NCI-H2227 (cell line): Measurements from ENCODE around the gene EPN2.
A peak's percentile ranks its signal among the peaks of the same experiment; 100 is the strongest.

Experiments
- DNase-seq: peaks from one replicate; lab custom pipeline; 2025; ENCODE audit not compliant: unreplicated experiment; lab: John Stamatoyannopoulos, UW

The EPN2 gene

DNA sequence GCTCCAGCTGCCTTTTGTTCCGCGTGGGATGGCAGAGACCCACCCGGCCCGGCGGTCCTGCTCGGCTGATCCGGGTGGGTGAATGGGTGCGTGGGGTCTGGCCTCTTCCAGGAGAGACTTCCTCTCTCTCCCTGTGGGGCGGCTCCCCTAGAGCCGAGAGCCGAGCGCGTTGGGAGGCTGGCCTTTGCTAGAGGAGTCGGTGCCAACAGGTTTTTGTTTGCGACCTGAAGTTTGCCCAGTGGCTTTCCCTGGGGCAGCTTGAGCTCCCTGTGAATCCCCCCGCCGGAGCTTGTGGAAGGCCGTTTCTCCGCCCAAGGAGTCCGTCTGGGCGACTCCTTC, 970 bp downstream of the EPN2 start:
- peak; percentile 14 for DNase-seq

DNA sequence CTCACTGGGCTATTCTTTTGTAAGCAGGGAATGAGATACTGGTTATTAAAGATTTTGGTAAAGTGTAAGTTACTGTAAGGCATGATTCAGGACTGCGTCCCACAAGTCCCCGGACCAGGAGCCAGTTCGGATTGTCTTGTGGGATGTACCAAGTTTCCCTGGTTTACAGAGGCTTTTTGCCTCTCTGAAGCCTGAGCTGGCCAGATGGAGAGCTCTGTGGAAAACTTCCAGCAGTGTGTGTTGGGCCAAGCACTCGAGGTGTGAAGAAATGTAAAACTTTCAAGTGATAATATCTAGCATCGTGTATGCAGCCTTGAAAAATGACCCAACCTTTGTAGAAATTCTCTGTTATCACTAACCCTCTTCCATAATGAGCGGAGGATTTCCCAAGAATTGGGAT, 2.4 kb downstream of the EPN2 start:
- DNase-seq = no peak

DNA sequence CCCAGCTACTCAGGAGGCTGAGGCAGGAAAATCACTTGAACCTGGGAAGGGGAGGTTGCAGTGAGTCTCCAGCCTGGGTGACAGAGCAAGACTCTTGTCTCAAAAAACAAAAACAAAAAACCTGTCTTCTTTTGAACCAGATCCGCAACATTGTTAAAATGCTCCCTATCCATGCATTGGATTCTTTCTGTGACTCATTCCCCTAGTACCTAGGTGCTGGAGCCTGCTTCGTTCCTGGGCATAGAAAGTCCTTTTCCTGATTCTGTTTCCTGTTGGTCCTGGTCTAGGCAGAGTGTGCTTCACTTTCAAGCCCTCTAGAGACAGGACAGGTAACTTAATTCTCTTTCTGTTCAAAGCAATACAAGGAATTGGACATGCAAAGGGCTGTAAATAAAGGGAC, 5.2 kb downstream of the EPN2 start:
- no peak for DNase-seq

DNA sequence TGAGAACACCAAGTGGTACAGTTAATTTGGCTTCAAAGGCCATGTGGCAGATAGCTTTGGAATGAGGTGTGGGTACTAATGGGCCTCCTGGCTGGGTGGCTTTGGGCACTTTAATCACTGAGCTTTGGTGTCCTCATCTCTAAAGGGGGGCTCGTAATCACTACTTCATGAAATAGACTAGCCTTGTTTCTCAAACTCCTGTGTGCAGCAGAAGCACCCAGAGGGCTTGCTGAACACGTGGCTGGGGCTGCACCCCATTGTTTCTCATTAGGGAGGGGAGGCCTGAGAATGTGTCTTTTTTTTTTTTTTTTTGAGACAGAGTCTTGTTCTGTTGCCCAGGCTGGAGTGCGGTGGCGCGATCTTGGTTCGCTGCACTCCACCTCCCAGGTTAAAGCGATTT, 5.8 kb downstream of the EPN2 start:
- DNase-seq = no peak

DNA sequence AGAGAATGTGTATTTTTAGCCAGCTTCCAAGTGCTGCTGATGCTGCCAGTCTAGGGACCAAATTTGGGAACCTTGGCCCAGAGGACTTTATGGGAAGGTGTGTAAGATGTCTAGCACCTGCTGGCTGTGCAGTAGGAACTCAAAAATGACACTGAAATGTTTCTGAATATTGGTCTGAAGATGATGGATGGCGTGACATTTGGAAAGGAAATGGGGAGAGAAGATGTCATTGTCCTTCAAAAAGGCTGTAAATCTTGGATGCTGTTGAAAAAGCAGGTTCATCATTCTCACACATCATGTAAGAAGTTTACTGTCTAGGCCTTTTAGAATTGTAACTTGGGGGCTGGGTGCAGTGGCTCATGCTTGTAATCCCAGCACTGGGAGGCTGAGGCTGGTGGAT, 6.7 kb downstream of the EPN2 start:
- DNase-seq = no peak

DNA sequence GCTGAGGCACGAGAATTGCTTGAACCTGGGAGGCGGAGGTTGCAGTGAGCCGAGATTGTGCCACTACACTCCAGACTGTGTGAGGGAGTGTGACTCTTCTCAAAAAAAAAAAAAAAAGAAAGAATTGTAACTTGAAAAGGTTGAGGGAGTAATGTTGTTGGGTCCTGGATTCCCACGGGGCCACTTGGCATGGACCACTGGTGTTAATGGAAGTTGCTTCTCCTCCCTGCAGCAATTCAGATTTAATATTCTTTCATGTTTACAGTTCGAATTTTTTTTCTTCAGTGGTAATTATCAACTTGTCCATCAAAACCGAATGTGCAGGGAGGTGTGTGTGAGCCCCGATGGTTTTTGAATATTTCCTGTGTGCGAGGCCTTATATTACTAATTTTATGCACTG, 7.2 kb downstream of the EPN2 start:
- no peak for DNase-seq

DNA sequence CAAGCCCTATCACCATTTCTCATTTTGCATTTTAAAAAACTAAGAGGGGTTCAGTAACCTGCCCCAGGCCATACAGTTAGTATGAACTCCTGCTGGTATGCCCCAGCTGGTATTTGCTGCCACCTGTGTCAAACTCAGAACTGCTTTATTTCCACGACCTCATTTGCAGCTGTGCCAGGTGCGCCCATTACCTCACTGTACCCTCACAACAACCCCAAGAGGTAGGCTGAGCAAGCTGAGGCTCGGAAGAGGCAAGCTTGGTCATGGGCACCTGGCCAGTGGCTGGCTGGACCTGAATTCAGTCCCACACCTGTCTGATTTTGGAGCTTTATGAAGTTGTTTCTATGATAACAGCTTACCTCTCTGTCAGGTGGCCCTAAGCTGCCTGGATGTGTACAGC, 7.6 kb downstream of the EPN2 start:
- no peak for DNase-seq

DNA sequence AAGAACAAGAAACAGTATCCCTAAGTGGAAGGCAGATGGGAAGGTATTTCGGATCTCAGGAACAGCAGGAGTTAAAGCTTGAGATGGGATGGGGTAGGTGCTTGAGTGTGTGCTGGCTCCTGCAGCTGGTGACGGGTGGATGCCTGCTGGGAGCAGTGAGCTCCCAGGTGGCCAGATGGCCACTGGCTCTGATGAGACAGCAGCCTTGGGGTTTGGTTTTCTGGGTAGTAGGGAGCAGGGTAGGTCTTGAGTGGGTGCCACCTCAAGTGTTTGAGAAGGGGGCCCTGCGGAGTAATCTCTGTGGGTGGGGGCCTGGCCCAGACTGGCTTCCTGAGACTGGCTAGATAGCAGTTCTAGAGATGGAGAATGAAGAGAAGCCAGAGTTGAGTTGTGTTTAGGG, 10.3 kb downstream of the EPN2 start:
- DNase-seq = no peak

DNA sequence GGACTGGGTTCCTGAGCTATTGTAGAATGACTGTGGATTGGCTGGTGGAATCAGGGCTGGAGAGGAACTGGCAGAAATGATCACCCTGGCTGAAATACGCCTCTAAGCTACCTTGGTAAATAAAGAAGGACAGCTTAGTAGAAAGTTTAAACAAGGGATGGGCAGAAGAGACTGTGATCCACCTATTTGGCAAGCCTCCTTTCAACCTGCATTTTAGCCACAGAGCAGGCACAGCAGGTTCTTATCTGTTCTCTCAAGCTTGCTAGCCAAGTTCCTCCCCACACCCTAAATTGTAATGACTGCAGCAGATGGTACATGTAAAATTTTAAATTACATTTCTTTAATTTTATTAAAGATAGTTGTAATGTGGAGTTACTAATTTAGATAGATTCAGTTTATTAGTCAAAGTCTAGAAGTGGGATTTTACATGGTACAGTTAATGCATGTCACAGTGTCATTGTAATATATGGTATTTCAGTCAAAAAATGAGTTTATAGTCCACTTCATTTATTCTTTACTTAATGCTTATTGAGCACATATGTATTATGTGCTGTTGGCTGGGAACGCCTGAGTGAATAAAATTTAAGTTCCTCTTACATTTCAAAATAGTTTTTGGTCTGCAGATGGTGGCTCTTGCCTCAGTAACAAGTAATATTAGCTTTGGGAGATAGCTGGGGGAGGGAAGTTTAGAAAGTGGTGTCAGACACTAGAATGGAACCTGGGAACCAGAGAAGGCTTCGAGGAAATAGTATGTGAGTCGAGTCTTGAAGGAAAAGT, 11.2 kb downstream of the EPN2 start:
- no peak for DNase-seq

DNA sequence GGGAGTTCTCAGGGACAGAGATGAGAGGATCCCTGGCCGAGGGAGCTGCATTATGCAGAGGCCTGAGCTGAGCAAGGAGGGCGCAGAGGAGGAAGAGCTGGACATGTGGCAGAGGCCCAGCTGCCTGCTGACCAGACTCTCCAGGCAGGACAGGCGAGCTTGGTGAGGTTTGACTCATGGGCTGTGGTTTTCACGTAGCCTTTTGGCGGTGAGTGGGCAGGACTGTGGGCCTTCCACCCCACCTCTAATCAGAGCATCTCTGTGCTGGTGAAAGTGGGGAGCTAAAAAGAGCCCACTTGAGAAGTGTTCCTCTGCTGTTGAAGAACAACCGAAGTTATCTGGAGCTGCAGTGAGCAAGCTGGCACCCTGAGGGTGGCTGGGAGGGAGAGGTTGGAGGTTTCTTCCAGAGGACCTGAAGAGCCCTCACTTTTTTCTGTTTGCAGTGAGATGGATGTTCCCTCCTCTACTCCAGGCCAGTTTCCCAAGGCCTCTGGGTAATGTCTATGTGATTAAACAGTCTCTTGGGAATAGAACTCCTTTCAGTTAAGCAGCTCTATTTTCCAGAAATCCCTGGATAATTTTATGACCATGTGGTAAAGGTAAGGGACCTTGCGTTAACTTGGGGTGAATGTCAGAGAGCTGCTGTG, 11.9 kb downstream of the EPN2 start:
- no peak for DNase-seq

DNA sequence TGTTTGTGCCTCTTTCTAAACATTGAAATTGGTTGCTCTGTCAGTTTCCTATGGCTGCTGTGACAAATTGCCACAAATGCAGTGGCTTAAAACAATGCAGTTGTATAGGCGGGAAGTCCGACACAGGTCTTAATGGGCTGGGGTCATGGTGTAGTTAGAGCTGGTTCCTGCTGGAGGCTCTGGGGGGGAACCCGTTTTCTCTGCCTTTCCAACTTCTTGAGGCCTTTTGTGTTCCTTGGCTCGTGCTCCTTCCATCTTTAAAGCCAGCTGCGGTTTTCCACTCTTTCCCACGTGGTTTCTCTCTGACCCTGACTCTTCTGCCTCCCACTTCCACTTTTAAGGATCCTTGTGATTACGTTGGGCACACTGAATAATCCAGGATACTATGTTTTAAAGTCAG, 12.5 kb downstream of the EPN2 start:
- no peak for DNase-seq

DNA sequence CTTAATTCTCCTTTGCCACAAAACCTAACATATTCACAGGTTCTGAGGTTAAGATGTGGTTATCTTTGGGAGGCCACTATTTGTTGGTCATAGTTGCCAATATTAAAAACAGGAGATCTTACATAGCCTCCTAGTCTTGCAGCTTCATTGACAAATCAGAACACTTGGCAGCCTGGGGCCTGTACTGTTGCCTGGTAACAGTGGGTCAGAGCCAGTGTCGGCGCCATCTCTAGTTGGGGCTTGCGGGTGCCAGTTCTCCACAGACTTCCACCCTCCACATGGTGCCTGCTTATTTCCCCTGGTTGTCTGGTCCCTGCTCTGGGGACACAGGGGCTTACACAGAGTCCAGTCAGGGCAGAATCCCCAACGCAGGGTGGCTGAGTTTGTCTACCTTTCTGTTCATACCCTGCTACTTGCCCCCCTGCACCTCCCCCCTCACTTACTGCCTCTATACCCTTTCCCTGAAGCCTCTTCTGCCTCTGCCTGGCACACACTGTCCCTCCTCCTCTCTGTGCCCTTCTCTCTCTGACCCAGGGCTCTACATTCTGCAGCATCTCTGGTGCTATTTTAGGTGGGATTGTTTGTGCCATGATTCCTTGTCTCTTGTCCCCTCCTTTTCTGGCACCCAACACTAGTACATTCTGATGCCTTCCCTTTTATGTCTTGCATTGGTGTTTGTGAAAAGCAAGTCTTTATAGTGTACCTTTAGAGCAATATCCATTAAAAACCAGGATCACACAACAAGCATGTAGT, 13.4 kb downstream of the EPN2 start:
- DNase-seq = no peak

DNA sequence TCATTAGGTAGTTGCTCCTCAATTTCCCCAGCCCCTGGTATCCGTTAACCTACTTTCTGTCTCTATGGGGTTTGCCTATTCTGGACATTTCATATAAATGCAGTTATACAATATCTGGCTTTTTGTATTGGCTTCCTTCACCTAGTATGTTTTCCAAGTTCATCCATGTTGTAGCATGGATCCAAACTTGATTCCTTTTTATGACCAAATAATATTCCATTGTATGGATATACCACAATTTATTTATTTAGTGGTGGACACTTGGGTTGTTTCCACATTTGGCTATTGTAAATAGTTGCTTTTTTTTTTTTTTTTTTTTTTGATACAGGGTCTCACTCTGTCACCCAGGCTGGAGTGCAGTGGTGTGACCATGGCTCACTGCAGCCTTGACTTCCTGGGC, 15.9 kb downstream of the EPN2 start:
- DNase-seq = no peak

DNA sequence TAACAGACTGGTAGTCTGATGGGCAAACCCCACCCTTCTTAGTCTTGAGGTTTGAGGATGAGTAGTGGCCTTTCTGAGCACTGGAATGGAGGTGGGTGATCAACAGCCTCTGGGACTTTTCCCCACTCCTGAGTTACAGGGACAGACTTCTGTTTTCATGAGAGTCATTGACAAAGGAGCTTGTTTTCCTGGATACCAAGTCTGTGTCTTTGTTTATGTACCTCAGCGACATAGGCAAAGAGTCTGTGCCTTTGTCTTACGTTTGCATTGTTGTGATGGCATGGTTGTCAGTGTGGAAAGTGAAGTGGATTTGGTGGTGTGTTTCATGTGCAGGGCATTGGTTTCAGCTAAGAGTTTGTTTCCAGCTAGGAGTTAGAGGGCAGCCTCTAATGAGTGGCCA, 17.5 kb downstream of the EPN2 start:
- DNase-seq = no peak

DNA sequence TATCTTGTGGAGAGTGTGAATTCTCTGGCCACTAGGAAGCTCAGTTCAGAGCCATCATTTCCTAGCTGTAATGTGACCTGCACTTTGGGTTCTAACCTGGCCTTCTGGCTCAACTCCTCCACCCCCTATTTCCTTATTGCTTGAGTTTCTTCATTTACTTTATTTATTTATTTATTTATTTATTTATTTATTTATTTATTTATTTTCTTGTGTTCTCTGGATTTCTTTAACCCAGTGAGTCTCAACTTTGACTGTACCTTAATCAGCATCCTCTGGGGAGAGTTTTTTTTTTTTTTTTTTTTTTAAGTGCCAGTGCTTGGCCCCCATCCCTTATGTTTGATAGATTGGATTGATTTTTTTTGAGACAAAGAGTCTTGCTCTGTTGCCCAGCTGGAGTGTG, 18.1 kb downstream of the EPN2 start:
- DNase-seq = no peak

DNA sequence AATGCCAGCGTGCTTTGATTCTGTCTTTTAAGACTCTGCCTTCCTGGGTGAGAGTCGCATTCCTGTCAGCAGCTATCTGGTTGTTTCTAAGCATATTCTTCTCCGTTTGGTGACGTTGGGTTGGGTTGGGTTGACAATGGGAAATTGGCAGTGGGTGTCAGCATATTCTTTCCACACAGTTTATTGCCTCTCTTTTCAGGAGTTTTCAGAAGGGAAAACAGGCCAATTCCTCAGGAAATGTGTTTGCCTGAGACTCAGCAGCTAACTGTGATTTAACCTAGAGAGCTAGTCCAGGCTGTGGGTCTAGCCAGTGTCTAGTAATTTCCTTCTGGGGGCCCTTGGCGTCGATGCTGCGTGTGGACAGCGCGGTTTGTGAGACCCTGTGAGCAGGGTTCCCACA, 21.2 kb downstream of the EPN2 start:
- no peak for DNase-seq

DNA sequence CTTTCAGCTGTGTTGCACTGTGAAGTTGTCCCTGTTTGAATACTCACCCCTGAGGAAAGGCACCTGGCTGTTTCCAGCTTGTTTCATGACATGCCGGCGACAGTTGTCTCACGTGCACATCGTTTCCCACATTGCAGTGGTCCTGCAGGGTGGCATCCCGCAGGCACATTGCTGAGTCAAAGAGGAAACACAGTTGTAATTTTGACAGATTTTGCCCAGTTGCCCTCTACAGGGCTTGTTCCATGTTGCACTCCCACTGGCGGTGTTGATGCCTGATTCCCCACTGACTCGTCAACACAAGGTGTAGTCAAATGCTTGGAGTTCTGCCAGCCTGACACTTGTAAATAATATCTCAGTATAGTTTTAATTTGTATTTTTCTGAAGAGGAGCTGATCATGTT, 23.8 kb downstream of the EPN2 start:
- peak; percentile 28 for DNase-seq

DNA sequence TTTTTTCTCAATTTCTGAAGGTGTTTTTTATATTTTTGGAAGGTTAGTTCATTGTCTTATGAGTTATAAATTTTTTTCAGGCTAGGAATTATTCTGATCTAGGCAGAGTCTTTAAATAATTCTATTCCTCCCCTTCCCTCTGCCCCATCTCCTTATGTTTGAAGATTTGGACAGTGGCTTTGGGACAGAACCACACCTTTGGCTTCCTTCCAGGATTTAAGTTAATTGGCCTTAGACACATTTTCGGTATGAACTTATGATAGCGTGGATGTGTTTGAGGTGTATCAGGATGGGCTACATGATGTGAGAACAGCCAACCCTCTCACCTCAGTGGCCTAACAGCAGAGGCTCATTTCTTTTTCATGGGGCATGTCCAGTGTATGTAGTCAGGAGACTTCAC, 24.3 kb downstream of the EPN2 start:
- no peak for DNase-seq

DNA sequence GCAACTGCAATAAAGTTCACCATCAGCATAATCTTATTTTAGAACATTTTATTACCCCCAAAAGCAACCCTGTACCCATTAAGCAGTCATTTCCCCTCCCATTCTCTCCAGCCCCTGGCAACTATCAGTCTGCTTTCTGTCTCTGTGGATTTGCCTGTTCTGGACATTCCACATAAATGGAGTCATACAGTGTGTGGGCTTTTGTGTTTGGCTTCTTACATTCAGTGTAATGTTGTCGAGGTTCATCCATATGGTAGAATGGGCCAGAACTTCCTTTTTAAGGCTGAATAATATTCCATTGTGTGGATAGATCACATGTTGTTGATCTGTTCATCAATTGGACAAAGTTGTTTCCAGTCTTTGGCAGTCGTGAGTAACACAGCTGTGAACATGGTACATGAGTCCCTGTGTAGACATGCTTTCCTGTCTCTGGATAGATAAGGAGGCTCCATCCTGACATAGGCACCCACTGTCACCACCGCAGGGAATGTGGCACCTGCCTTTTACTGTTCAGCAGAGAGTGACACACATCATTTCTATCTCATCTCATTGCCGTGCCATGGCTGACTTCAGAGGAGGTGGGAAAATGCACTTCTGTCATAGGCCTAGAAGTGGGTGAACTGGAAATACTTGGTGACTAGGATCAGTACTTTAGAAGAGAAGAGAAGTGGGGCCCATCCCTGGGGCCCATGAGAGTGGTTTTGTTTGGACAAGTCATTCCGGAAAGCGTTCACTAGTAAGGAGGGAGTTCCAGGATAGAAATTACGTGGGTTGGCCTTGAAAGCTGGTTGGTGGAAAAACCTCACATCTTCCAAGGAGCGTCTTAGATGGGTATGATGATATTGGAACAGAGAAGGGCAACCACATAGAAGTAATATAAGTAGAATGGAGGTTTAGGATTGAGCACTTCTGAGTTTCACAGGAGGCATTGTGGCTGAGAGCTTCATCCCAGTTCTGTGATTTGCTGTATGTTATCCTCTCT, 25.8 kb downstream of the EPN2 start:
- DNase-seq = no peak

DNA sequence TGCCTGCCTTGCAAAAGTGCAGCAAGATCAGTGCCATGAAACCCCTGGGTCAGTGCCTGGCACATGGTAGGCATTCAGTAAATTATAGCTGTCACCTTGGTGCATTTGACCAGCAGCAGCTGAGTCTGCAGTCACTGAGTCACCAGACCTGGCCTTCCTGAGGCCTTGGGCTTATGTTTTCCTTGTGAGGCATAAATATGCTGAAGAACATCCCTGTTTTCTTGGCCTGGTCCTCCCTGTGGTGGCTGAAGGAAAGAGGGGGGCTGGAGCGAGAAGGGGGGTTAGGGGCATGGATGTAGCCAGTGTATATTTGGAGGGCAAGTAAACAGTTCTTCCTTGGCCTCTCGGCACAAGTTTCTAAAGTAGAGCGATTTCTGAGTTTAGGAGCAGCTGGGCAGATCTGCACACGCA, 26.5 kb downstream of the EPN2 start:
- no peak for DNase-seq

DNA sequence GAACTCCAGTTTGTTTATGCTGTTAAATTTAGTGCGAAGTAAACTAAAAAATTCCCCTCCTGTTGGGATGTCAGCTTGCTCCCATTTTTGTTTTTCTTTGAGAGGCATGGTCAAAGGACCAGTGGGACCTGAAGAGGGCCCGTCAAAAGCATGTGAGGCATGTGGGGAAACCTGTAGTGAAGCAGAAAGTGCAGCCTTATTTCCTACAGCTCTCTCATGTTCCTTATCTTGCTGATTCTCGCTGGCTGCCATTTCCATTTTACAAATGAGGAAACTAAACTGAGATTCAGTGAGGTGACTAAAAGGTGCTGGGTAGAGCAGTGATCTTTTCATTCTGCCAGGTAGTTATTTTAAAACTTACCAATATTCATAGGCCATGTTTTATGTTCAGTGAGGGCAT, 27.1 kb downstream of the EPN2 start:
- DNase-seq = no peak
